HG03097 (cell line): ENCODE results near the gene MRS2.
"Not testable (repeated sequence)": the region's sequence is repeated elsewhere in the genome, so short reads cannot be mapped to it uniquely, and the experiment has no call there.

Experiments
- ATAC-seq: cut with Tn5 transposase; IDR thresholded peaks from one replicate; pipeline ENCODE4 v1.9.1; 2021; ENCODE audit not compliant: unreplicated experiment, low FRiP score

Gene MRS2

DNA sequence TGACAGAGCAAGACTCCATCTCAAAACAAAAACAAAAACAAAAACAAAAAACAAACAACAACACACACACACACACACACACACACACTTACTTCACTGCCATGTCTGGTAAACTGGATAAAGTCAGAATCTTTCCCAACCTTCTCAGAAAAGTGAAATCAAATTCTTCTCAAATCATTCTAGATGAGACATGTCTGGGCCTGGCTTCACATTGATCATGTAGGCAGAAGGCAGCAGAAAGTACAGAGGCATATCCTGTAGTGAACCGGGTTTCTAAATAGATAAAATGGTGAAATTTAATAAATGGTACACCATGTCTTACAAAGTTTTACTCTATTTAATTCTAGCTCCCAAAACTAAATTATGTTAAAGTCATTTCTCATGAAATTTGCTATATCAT is 14.9 kb upstream of the MRS2 start:
- no peak for ATAC-seq

DNA sequence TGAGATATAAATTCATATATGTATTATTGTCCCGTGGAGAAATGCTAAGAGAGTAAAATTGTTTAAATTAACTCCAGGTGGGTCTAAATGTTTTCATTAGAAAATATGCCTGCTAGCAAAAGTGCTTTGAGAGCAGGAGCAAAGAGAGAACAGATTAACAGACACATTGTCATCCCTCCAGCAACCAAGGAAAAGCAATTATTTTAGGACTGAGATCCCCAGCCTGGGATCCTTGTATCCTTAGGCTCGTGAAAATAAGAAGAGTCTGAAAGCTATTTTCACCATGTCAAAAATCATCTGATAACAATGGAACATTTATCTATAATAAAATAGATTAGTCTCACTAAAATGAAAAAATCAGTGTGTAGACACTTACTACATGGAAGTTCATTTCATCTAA is 11.5 kb upstream of the MRS2 start:
- no peak for ATAC-seq

- no peak for ATAC-seq
These were observed 10.9 kb upstream of the MRS2 start for GRCh38 chr6:24391756-24392405.

DNA sequence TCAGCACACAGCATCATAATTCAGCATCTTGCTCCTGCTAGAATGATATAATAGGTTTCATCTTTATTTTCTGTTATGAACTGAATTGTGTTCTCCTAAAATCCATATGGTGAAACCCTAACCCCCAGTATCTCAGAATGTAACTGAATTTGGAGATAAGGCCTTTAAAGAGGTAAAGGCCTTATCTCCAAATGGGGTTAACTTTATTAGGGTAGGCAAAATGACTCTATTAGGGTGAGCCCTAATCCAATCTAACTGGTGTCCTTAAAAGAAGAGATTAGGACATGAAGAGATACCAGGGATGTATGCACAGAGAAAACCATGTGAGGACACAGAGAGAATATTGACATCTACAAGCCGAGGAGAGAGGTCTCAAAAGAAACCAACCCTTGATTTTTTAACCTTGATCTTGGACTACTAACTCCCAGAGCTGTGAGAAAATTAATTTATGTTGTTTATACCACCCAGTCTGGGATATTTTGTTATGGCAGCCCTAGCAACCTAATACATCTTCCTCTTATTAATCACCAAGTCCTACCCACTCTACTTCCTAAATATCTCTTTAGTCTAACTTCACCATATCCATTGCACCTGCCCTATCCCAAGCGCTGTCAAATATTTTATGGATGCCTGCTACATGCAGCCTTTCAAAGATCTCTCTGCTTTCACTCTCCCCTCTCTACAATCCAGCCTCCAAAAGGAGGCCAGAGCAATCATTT is 8.5 kb upstream of the MRS2 start:
- no peak for ATAC-seq

GRCh38 chr6:24394780-24395437 is 7.8 kb upstream of the MRS2 start:
- no peak for ATAC-seq

DNA sequence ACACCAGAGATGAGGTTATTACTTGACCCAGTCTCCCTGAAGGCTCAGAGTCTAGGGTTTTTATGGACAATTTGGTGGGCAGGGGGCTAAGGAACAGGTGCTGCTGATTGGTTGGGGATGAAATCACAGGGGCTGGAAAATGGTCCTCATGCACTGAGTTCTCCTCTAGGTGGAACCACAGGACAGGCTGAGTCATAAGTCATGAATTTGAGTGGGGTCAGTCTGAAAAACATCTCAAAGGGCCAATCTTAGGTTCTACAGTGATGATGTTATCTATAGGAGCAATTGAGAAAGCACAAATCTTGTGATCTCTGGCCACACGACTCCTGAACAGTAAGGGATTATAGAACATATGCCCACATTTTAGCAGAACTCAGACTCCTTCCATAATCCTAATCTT is 5.9 kb upstream of the MRS2 start:
- ATAC-seq: no peak

DNA sequence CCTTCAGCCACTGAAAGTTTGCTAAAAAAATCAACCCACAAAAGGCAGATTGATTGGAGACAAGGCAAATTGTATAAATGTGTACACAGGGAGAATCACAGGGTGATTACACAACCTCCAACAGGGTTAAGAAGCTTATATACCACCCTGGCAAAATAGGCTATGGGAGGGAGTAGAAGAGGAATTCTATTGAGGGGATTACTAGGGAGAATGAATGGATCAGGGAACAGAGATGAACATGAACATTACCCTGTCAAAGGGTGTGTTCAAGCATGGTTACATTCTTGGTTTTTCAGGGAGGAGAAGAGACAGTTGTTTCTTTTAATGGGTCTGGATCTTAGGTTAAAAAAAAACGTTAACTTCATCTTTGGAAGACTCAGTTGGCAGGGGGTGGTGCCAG is 5.1 kb upstream of the MRS2 start:
- ATAC-seq: no peak

DNA sequence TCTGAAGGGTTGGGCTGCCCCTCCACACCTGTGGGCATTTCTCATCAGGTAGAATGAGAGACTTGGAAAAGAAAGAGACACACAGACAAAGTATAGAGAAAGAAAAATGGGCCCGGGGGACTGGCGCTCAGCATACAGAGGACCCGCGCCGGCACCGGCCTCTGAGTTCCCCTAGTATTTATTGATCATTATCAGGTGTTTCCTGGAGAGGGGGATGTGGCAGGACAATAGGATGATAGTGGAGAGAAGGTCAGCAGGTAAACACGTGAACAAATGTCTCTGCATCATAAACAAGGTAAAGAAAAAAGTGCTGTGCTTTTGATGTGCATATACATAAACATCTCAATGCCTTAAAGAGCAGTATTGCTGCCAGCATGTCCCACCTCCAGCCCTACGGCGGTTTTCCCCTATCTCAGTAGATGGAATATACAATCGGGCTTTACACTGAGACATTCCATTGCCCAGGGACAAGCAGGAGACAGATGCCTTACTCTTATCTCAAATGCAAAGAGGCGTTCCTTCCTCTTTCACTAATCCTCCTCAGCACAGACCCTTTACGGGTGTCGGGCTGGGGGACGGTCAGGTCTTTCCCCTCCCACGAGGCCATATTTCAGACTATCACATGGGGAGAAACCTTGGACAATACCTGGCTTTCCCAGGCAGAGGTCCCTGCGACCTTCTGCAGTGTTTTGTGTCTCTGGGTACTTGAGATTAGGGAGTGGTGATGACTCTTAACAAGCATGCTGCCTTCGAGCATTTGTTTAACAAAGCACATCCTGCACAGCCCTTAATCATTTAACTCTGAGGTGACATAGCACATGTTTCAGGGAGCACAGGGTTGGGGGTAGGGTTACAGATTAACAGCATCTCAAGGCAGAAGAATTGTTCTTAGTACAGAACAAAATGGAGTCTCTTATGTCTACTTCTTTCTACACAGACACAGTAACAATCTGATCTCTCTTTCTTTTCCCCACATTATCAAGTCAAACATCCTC is 2.4 kb upstream of the MRS2 start:
- ATAC-seq: not testable (repeated sequence)

DNA sequence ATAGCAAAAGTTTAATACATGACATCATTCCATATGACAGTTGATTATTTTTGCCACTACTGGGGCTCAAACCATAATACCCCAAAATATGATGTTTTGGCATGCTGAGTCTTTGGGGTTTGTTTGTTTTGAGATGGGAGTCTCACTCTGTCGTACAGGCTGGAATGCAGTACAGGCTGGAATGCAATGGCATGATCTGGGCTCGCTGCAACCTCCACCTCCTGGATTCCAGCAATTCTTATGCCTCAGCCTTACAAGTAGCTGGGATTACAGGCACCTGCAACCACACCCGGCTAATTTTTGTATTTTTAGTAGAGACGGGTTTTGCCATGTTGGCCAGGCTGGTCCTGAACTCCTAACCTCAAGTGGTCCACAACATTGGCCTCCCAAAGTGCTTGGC is 1.3 kb upstream of the MRS2 start:
- ATAC-seq: no peak

- ATAC-seq: no peak
These were observed 727 bp downstream of the MRS2 start for GRCh38 chr6:24403501-24403824.

GRCh38 chr6:24405262-24405661 is 2.5 kb downstream of the MRS2 start:
- no peak for ATAC-seq

- ATAC-seq: peak; percentile 75
These were observed 6.1 kb downstream of the MRS2 start for GRCh38 chr6:24408719-24409410.

DNA sequence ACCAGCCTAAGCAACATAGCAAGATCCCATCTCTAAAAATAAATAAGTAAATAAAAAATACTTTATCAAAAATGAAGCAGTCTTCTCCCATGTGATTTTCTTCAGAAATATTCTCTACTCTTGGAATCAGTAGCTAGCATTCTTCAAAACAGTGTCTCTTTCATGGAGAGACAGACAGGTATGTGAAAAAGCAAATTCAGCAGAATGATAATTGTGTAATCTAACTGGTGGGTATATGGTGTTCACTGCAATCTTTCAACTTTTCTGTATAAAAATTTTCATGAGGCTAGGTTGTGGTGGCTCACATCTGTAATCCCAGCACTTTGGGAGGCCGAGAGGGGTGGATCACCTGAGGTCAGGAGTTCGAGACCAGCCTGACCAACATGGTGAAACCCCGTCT is 7.9 kb downstream of the MRS2 start:
- ATAC-seq: no peak

GRCh38 chr6:24412294-24412693 is 9.6 kb downstream of the MRS2 start:
- no peak for ATAC-seq

GRCh38 chr6:24414531-24414930 is 11.8 kb downstream of the MRS2 start:
- not testable (repeated sequence) for ATAC-seq

DNA sequence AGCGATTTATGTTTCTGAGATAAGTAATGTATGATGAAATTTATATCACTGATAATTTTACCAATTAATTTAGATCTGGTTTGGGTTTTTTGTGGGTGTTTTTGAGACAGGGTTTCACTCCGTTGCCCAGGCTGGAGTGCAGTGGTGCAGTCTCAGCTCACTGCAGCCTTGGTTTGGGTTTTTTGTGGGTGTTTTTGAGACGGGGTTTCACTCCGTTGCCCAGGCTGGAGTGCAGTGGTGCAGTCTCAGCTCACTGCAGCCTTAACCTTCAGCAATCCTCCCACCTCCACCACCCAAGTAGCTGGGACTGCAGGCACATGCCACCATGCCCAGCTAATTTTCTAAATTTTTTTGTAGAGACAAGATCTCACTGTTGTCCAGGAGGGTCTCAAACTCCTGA is 13.0 kb downstream of the MRS2 start:
- no peak for ATAC-seq

DNA sequence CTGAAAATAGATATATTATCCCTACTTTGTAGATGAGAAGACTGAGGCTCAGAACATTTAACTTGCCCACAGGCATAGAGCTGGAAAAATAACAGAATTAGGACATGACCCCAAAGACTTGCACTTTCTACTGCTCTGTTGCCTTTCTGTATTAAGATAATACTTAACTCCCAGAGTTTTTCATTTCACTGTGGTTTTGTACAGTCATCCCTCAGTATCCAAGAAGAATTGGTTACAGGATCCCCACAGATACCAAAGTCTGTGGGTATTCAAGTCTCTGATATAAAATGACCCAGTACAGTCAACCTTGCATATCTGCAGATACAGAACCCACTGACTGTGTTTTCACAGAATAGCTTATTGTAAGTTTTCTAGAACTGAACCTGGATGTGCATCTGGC is 16.8 kb downstream of the MRS2 start:
- ATAC-seq: no peak

- no peak for ATAC-seq
These were observed 22.4 kb downstream of the MRS2 start for GRCh38 chr6:24425091-24425490.

- no peak for ATAC-seq
These were observed 24.2 kb downstream of the MRS2 start for GRCh38 chr6:24426729-24427446.

DNA sequence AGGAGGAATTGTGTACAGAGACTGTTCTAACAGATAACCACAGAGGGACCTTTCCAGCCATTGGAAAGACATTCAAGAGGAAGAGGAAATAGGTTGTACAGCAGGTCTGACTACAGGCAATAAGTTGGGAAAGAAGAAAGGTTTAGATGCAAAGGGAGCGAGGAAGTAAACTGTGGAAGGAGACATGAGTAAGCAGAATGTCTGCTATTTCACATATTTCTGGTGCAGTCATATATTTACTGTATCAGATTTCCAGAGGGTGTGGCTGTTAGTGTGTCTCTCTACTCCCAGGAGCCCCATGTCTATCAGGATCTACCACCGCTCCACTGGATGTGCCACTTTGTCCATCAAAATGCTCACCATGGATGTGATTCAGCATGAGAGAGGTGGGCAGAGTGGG is 25.9 kb downstream of the MRS2 start:
- ATAC-seq: no peak
